ENCODE results near the gene HOXA2.

The HOXA2 gene

GRCh38 chr7:27102581-27103442, at the start of gene HOXA2:
HOXA2 (minus strand) TSS chr7:27102683; CDS start chr7:27102500, 183 bp downstream.
- DNase-seq = no peak

- no peak for DNase-seq
Observed at GRCh38 chr7:27151341-27151930, 49.0 kb upstream of the HOXA2 start.

GRCh38 chr7:27150568-27151340, 48.3 kb upstream of the HOXA2 start:
- no peak for DNase-seq

GRCh38 chr7:27149842-27150567, 47.5 kb upstream of the HOXA2 start:
- DNase-seq = no peak

- no peak for DNase-seq
Observed at GRCh38 chr7:27148756-27149641, 46.5 kb upstream of the HOXA2 start.

- DNase-seq = no peak
Observed at GRCh38 chr7:27148031-27148755, 45.7 kb upstream of the HOXA2 start.

- DNase-seq = no peak
Observed at GRCh38 chr7:27147199-27148030, 44.9 kb upstream of the HOXA2 start, which contains the start of gene HOXA6. HOXA6 (minus strand) TSS chr7:27147774; CDS start chr7:27147749, 25 bp downstream.

- no peak for DNase-seq
Observed at GRCh38 chr7:27146491-27147198, 44.2 kb upstream of the HOXA2 start.

GRCh38 chr7:27145914-27146412, 43.5 kb upstream of the HOXA2 start:
- no peak for DNase-seq

GRCh38 chr7:27145165-27145913, 42.9 kb upstream of the HOXA2 start:
- DNase-seq = no peak

GRCh38 chr7:27144781-27145164, 42.3 kb upstream of the HOXA2 start:
- no peak for DNase-seq

GRCh38 chr7:27143950-27144780, 41.7 kb upstream of the HOXA2 start:
- no peak for DNase-seq

- DNase-seq = no peak
Observed at GRCh38 chr7:27143023-27143949, 40.8 kb upstream of the HOXA2 start, which contains the start of gene HOXA5. HOXA5 (minus strand) TSS chr7:27143681; CDS start chr7:27143607, 74 bp downstream.

GRCh38 chr7:27142580-27143022, 40.1 kb upstream of the HOXA2 start:
- no peak for DNase-seq

GRCh38 chr7:27141923-27142579, 39.6 kb upstream of the HOXA2 start:
- no peak for DNase-seq
